HG02610 (cell line): ENCODE data around the gene ZNF722.
"Not testable (repeated sequence)": the region's sequence is repeated elsewhere in the genome, so short reads cannot be mapped to it uniquely, and the experiment has no call there.

Experiments used
- ATAC-seq: cut with Tn5 transposase; IDR thresholded peaks from one replicate; pipeline ENCODE4 v1.9.1; 2021; ENCODE audit warnings: mild to moderate bottlenecking, moderate library complexity; ENCODE audit not compliant: unreplicated experiment

The ZNF722 gene

DNA sequence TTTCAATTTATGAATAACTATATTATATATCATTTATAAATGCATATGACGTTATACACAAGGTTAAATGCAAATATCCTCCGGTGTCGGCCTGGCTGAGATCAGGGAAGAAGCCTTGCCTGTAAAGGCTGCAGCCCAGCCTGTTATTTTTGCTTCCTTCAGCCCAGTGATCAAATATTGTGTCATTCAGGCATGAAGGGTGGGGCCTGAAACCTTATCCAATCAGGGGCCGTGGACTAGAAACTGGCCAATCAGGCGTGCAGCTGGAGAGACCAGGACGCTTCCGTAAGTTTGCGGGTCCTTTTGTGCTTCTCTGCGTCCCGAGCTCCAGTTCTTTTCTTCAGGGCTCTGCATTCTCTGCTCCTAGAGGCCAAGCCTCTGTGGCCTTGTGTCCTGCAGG is at the start of gene ZNF722:
Gene ZNF722 (plus strand): TSS at position 301 of the 400 bp plus-strand sequence. CDS start 113 bp downstream, outside the sequence.
- no peak for ATAC-seq

DNA sequence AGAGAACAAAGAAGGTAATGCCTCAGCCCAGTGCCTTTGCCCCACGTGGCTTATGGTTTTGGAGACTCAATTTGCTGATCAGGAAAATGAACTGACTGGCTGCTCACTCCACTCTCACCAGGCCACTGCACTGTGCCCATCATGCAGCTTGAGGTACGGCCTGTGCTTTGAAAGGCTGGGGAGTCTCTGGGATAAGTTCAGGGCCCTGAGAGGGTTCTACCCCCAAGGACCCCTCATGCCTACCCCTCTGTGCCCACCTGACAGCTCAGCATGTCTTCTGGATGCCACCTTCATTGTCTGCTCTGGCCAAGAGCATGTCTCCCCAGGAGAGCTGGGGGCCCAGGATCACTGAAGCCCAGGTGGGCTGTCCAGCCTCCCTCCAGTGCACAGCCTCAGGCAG is 45.5 kb upstream of the ZNF722 start:
- ATAC-seq = no peak

DNA sequence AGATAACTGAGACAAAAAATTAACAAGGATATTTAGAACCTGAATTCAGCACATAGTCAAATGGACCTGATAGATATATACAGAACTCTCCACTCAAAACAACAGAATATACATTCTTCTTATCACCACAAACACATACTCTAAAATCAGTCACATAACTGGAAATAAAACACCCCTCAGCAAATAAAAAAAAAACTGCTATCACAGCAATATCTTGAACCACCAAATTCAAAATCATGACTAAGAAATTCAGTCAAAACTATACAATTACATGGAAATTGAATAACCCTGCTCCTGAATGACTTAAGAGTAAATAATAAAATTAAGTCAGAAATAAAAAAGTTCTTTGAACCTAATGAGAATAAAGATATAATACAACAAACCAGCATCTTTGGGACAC is 30.0 kb upstream of the ZNF722 start:
- no peak for ATAC-seq

DNA sequence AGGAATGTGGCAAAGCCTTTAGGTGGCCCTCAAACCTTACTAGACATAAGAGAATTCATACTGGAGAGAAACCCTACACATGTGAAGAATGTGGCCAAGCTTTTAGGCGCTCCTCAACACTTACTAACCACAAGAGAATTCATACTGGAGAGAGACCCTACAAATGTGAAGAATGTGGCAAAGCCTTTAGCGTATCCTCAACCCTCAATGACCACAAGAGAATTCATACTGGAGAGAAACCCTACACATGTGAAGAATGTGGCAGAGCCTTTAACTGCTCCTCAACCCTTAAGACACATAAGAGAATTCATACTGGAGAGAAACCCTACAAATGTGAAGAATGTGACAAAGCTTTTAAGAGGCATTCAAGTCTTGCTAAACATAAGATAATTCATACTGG is 16.8 kb downstream of the ZNF722 start:
- not testable (repeated sequence) for ATAC-seq

DNA sequence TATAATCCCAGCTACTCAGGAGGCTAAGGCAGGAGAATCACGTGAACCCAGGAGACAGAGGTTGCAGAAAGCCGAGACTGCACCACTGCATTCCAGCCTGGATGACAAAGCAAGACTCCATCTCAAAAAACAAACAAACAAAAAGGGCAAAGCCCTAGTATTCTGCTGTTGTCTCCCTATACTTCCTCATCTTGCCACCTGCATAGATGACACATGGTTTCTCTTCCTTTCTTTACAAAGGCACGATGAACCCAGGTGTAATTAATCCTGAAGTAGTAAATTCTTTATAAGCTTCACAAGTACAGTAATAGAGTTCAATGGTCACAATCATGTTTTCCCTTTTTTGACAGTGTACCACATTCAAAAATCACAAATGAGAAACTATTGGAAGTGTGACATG is 36.7 kb downstream of the ZNF722 start:
- ATAC-seq = no peak

DNA sequence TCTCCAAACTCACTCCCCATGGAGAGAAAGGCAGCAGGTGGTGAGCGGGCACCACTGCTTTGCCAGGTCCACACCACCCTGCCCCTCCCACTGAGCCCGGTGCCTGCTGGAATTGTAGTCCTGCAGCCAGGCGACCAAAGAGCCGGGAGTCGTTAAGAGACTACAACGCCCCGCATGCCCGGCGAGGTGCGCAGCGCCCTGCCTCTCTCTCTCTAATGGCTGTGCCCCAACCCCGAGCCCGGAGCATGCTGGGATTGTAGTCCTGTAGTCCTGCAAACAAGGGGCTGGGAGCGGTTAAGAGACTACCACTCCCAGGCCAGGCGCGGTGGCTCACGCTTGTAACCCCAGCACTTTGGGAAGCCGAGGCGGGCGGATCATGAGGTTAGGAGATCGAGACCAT is 38.4 kb downstream of the ZNF722 start:
- no peak for ATAC-seq

DNA sequence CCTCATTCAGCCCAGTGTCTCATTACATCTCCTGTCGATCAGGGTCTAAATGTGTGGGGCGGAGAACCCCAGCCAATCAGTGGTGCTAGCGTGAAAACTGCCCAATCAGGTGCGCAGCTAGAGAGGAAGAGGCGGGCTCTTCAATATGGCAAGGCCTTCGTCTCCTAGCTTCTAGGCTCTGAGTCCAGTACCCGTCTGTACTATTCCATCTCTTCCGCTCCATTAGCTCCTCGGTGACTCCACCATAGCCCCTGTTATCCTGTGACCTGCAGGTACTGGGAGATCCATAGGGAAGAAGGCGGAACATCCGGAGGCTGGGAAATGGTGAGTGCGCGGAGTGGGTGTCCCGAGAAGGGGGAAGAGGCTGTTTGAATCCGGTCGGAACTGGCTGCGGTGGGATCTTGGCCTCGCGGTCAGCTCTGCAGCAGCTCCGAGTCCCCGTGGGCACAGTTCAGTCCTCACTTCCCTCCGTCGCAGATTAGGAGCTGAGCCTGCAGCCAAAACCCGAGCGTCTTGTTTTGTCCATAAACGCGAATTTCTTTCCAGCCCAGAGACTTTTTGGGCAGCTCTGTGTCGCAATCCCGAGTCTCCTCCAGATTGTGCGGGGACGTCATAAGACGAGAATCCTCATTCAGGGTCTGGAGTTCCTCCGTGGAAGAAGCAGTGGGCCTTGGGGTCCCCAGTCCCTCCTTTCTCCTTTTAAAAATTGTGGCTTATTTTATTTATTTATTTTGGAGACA is 46.8 kb downstream of the ZNF722 start, which contains the start of gene ZNF727:
Gene ZNF727 (plus strand): TSS at position 134 of the 740 bp plus-strand sequence. CDS start 188 bp downstream, at position 322.
- ATAC-seq = no peak

DNA sequence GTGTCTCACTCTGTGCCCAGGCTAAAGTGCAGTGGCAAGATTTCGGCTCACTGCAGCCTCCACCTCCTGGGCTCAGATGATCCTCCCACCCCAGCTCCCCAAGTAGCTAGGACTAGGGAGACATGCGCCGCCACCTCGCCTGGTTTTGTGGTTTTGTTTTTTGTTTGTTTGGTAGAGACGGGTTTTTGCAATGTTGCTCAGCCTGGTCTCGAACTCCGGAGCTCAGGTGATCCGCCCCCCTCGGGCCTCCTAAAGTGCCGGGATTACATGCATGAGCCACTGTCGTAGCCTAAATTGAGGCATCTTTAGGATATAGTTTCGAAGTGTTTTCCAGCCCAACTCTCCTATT is 47.4 kb downstream of the ZNF722 start:
- ATAC-seq = no peak
